MM.1S (cell line): ENCODE results near the gene CCDC9.
A peak's percentile ranks its signal among the peaks of the same experiment; 100 is the strongest.

Experiments used
- DNase-seq: peaks from one replicate; pipeline ENCODE4 v3.0.0-alpha.2; 2015
- H2AFZ ChIP-seq: fragments of 300-600 bp; sonication (generic); 2 replicates; pipeline ENCODE4 v1.6.0; 2016; ENCODE audit warnings: antibody characterized with exemption, low read length
- H3F3A ChIP-seq: fragments of 300-600 bp; sonication (generic); 2 replicates; pipeline ENCODE4 v1.6.1; 2016; ENCODE audit warnings: mild to moderate bottlenecking, antibody characterized with exemption, low read length, moderate library complexity, mixed read lengths; ENCODE audit not compliant: insufficient read depth
- H3K27ac ChIP-seq: fragments of 300-600 bp; sonication (generic); 2 replicates; pipeline ENCODE4 v1.5.1; 2016; ENCODE audit warnings: mild to moderate bottlenecking, low read length
- H3K27me3 ChIP-seq: fragments of 300-600 bp; sonication (generic); replicated peaks from 2 replicates; pipeline ENCODE4 v1.6.0; 2016; ENCODE audit warnings: low read length; ENCODE audit not compliant: insufficient read depth
- H3K36me3 ChIP-seq: fragments of 300-600 bp; sonication (generic); replicated peaks from 2 replicates; pipeline ENCODE4 v1.6.1; 2016; ENCODE audit warnings: mild to moderate bottlenecking, low read length, mixed read lengths; ENCODE audit not compliant: insufficient read depth
- H3K4me1 ChIP-seq: fragments of 300-600 bp; sonication (generic); 2 replicates; pipeline ENCODE4 v1.6.1; 2016; ENCODE audit warnings: low read length, mixed read lengths
- H3K4me2 ChIP-seq: fragments of 300-600 bp; sonication (generic); 2 replicates; pipeline ENCODE4 v1.6.0; 2016; ENCODE audit warnings: low read depth, low read length
- H3K4me3 ChIP-seq: fragments of 300-600 bp; sonication (generic); 2 replicates; pipeline ENCODE4 v1.5.1; 2016; ENCODE audit warnings: low read length, mixed read lengths
- H3K79me2 ChIP-seq: fragments of 300-600 bp; sonication (generic); 2 replicates; pipeline ENCODE4 v1.6.1; 2016; ENCODE audit warnings: mixed run types, low read length, mixed read lengths
- H3K9ac ChIP-seq: fragments of 300-600 bp; sonication (generic); 2 replicates; pipeline ENCODE4 v1.6.1; 2016; ENCODE audit warnings: low read length, mixed read lengths
- H3K9me2 ChIP-seq: fragments of 300-600 bp; sonication (generic); replicated peaks from 2 replicates; pipeline ENCODE4 v1.6.1; 2016; ENCODE audit warnings: mild to moderate bottlenecking, low read length, mixed read lengths; ENCODE audit not compliant: insufficient read depth
- H3K9me3 ChIP-seq: fragments of 300-600 bp; sonication (generic); replicated peaks from 2 replicates; pipeline ENCODE4 v1.6.1; 2016; ENCODE audit warnings: mild to moderate bottlenecking, low read length, mixed read lengths; ENCODE audit not compliant: insufficient read depth
- H4K20me1 ChIP-seq: fragments of 300-600 bp; sonication (generic); 2 replicates; pipeline ENCODE4 v1.6.1; 2016; ENCODE audit warnings: mild to moderate bottlenecking, low read length, moderate library complexity, mixed read lengths; ENCODE audit not compliant: insufficient read depth
- CTCF ChIP-seq: fragments of 300-600 bp; sonication (generic); IDR thresholded peaks from 2 replicates; pipeline ENCODE4 v1.5.1; 2016; ENCODE audit warnings: antibody characterized with exemption, low read length, mixed read lengths
- EZH2 ChIP-seq: fragments of 300-600 bp; sonication (generic); optimal IDR thresholded peaks from 2 replicates; pipeline ENCODE3; 2017; ENCODE audit warnings: low read depth, mild to moderate bottlenecking, antibody characterized with exemption, low read length, mixed read lengths
- EZH2phosphoT487 ChIP-seq: fragments of 300-600 bp; sonication (generic); IDR thresholded peaks from 2 replicates; pipeline ENCODE4 v1.6.1; 2018; ENCODE audit warnings: antibody characterized with exemption, low read length

Gene CCDC9

GRCh38 chr19:47231215-47232054 lies 24.9 kb upstream of the CCDC9 start:
- Histone ChIP-seq H3K79me2 (peaks cover 8% of the 10 kb centered on the region; the same call in 1 of the 2 replicates), H3K27me3 (no peaks in the 10 kb centered on the region), H4K20me1 (no peaks in the 10 kb centered on the region), H3K4me1 (peaks cover 31% of the 10 kb centered on the region), H3K4me2 (peak overlapping the region; percentile 69), H3F3A (peaks cover 44% of the 10 kb centered on the region), H3K27ac (peak overlapping the region; percentile 27; the same call in 1 of the 2 replicates), H2AFZ (peak overlapping the region; percentile 78), H3K9ac (peak overlapping the region; percentile 49; the same call in 1 of the 2 replicates), H3K36me3 (no peaks in the 10 kb centered on the region), H3K9me2 (no peaks in the 10 kb centered on the region), H3K4me3 (peak overlapping the region; percentile 51; the same call in 1 of the 2 replicates), H3K9me3 (no peaks in the 10 kb centered on the region)
- TF ChIP-seq CTCF: no peak
- TF ChIP-seq EZH2phosphoT487: no peak
- no peak for TF ChIP-seq EZH2
- DNase-seq: peak; percentile 86

- H3K27ac ChIP-seq: peak overlapping the region; percentile 2; the same call in 1 of the 2 replicates
- H3K4me1 ChIP-seq: peaks cover 30% of the 10 kb centered on the region
- H3K9ac ChIP-seq: no peak overlapping the region
- no peak for TF ChIP-seq CTCF
- no peak for TF ChIP-seq EZH2
- no peak for TF ChIP-seq EZH2phosphoT487
- H3K79me2 ChIP-seq: peaks cover 8% of the 10 kb centered on the region; the same call in 1 of the 2 replicates
- H3K36me3 ChIP-seq: no peaks in the 10 kb centered on the region
- no peaks in the 10 kb centered on the region for H3K9me3 ChIP-seq
- H3K4me3 ChIP-seq: no peak overlapping the region
- H3K27me3 ChIP-seq: no peaks in the 10 kb centered on the region
- peaks cover 35% of the 10 kb centered on the region for H3F3A ChIP-seq
- no peak for DNase-seq
- no peaks in the 10 kb centered on the region for H3K9me2 ChIP-seq
- no peaks in the 10 kb centered on the region for H4K20me1 ChIP-seq
- no peak overlapping the region for H3K4me2 ChIP-seq
- H2AFZ ChIP-seq: 0 out of 2 replicates have a peak overlapping the region, but pooled peaks have one; percentile 17
These were observed 23.7 kb upstream of the CCDC9 start for GRCh38 chr19:47232422-47233211.

GRCh38 chr19:47236072-47236675 lies 20.2 kb upstream of the CCDC9 start:
- Histone ChIP-seq H3K9ac (no peak overlapping the region), H3K27ac (no peak overlapping the region), H3K9me2 (no peaks in the 10 kb centered on the region), H3K27me3 (no peaks in the 10 kb centered on the region), H3K4me3 (no peak overlapping the region), H3K79me2 (no peaks in the 10 kb centered on the region), H3K4me1 (peaks cover 27% of the 10 kb centered on the region), H2AFZ (no peak overlapping the region), H3F3A (peaks cover 25% of the 10 kb centered on the region), H3K9me3 (no peaks in the 10 kb centered on the region), H3K4me2 (no peak overlapping the region), H4K20me1 (no peaks in the 10 kb centered on the region), H3K36me3 (no peaks in the 10 kb centered on the region)
- no peak for TF ChIP-seq EZH2phosphoT487
- no peak for DNase-seq
